Small intestine (tissue), 7 donors: ENCODE results near the gene WSB1. TPM values are rescaled to one million over a fixed set of nuclear protein-coding genes. Genes with fewer than 3 reads are reported as not detected.

Experiments used
- DNase-seq, 2 donors: peaks; one replicate each; pipeline versions ENCODE4 v3.0.0 to v3.0.0-alpha.2; 2013
- FAIRE-seq: peaks from 2 replicates; lab custom pipeline; 2012; peaks lifted over from hg19 to GRCh38; lab: Jason Lieb, UNC
- H3K27ac ChIP-seq, 3 donors: one replicate each; pipeline ENCODE4 v1.5.1; 2013; ENCODE audit warnings: low read length in 2 of 3, mild to moderate bottlenecking in 2 of 3, control low read depth in 1 of 3, inconsistent platforms in 1 of 3, low read depth in 1 of 3, moderate library complexity in 1 of 3
- H3K27me3 ChIP-seq, 3 donors: one replicate each; pipeline ENCODE4 v1.6.1; 2013; ENCODE audit warnings: low read length in 3 of 3, inconsistent platforms in 1 of 3; ENCODE audit not compliant: control insufficient read depth in 3 of 3, insufficient read depth in 3 of 3
- H3K36me3 ChIP-seq, 3 donors: one replicate each; pipeline ENCODE4 v1.6.1; 2013; ENCODE audit warnings: low read length in 3 of 3, inconsistent platforms in 1 of 3, low read depth in 1 of 3, mild to moderate bottlenecking in 1 of 3, moderate library complexity in 1 of 3; ENCODE audit not compliant: control insufficient read depth in 3 of 3, insufficient read depth in 2 of 3
- H3K4me1 ChIP-seq, 3 donors: one replicate each; pipeline ENCODE4 v1.6.1; 2013; ENCODE audit warnings: low read length in 2 of 3, inconsistent platforms in 1 of 3, low read depth in 1 of 3, mild to moderate bottlenecking in 1 of 3, moderate library complexity in 1 of 3; ENCODE audit not compliant: control insufficient read depth in 3 of 3, insufficient read depth in 2 of 3
- H3K4me3 ChIP-seq, 3 donors: one replicate each; pipeline ENCODE4 v1.5.1; 2013; ENCODE audit warnings: low read length in 3 of 3, control low read depth in 1 of 3, inconsistent platforms in 1 of 3, low read depth in 1 of 3, mild to moderate bottlenecking in 1 of 3, moderate library complexity in 1 of 3
- H3K9me3 ChIP-seq, 2 donors: one replicate each; pipeline ENCODE4 v1.6.1; 2013; ENCODE audit warnings: low read depth in 1 of 2, low read length in 1 of 2; ENCODE audit not compliant: control insufficient read depth in 2 of 2, insufficient read depth in 1 of 2
- WGBS, 3 donors: extraction: QIAGEN DNeasy Blood & Tissue Kit; methylation state at CpG; one replicate each; pipeline ENCODE4 v1.1.7; 2013; 5-methylcytosine and 5-hydroxymethylcytosine counted together
- polyA plus RNA-seq, 4 donors: library from polyadenylated mRNA; stranded (reverse) in 3 of 4; unstranded in 1 of 4; fragments of 200-250 nt in 3 of 4; fragments of 120-200 nt in 1 of 4; gene quantifications; one replicate each; pipeline versions ENCODE4 v1.2.1 to v1.2.3, GENCODE V29; 2013
- donor health status: healthy with polysubstance abuse.
- donor health status: control.
- donor health status: control.
- donor health status: Bipolar disorder and iron deficiency.
- donor health status: healthy.

WSB1 gene
- polyA plus RNA-seq, 4 donors, result 28.9 to 176 (median 44.2) TPM

GRCh38 chr17:27354491-27355081 lies 60.7 kb downstream of the WSB1 start:
- peak; percentile 39 to 60 for DNase-seq

GRCh38 chr17:27355419-27355818 lies 61.5 kb downstream of the WSB1 start:
- Histone ChIP-seq H3K27ac (no peak overlapping the region), H3K27me3 (no peaks in the 10 kb centered on the region), H3K4me1 (peaks cover 0 to 11% (median 3%) of the 10 kb centered on the region in 3 donors), H3K9me3 (no peaks in the 10 kb centered on the region), H3K4me3 (no peak overlapping the region), H3K36me3 (no peaks in the 10 kb centered on the region)
- DNase-seq (no peak), FAIRE-seq (no peak)
- 86 to 92% (median 88%) methylated on average over 4 of the region's 4 CpGs for WGBS, 3 donors

More at GRCh38 chr17:27354491-27355081, 60.7 kb downstream of the WSB1 start:
- H3K4me1 ChIP-seq, result peaks cover 0 to 11% (median 3%) of the 10 kb centered on the region in 3 donors
- H3K36me3 ChIP-seq, result no peaks in the 10 kb centered on the region
- H3K27ac ChIP-seq, result no peak overlapping the region
- H3K27me3 ChIP-seq, result no peaks in the 10 kb centered on the region
- H3K4me3 ChIP-seq, result peak overlapping the region in 2 of 3 donors; percentile 47 to 77
- no peaks in the 10 kb centered on the region for H3K9me3 ChIP-seq
- WGBS, 3 donors, result 58 to 73% (median 62%) methylated on average over 8 of the region's 8 CpGs
- FAIRE-seq, result no peak

DNA sequence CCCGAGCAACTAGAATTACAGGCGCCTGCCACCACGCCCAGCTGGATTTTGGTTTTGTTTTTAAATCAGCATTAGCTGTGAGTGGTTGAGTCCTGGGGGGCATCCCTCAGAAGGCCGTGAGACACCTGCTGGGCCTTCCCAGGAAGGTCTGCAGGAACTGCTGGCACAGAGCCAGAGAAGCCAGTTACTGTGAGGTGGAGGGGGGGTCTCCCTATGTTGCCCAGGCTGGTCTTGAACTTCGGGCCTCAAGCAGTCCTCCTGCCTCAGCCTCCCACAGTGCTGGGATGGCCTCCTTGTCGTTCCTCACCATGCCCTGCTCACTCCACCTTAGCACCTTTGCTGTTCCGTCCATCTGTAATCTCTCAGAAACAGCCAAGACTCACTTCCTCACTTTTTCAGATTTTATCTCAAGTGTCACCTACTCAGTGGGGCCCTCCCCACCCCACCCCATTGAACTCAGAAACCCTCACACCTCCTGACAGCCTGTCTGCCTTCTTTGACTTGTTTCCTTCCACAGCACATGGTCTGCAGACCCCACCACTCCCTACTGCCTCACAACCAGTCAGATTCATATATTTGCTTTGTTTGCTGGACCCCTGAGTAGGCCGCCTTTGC lies 62.3 kb downstream of the WSB1 start:
- FAIRE-seq, result no peak
- Histone ChIP-seq H3K36me3 (no peaks in the 10 kb centered on the region), H3K4me1 (peaks cover 0 to 11% (median 3%) of the 10 kb centered on the region in 3 donors), H3K9me3 (no peaks in the 10 kb centered on the region), H3K27ac (no peak overlapping the region), H3K4me3 (no peak overlapping the region), H3K27me3 (no peaks in the 10 kb centered on the region)
- no peak for DNase-seq
- 81 to 84% (median 82%) methylated on average over 7 to 8 of the region's 8 CpGs for WGBS, 3 donors

- Histone ChIP-seq H3K9me3 (no peaks in the 10 kb centered on the region), H3K27ac (no peak overlapping the region), H3K4me1 (peaks cover 0 to 11% (median 3%) of the 10 kb centered on the region in 3 donors), H3K4me3 (no peak overlapping the region), H3K27me3 (no peaks in the 10 kb centered on the region), H3K36me3 (no peaks in the 10 kb centered on the region)
- DNase-seq, result no peak
- FAIRE-seq, result no peak
- WGBS, 3 donors, result 77 to 83% (median 82%) methylated on average over 5 of the region's 5 CpGs
Measured at GRCh38 chr17:27357236-27357635, 63.3 kb downstream of the WSB1 start.

DNA sequence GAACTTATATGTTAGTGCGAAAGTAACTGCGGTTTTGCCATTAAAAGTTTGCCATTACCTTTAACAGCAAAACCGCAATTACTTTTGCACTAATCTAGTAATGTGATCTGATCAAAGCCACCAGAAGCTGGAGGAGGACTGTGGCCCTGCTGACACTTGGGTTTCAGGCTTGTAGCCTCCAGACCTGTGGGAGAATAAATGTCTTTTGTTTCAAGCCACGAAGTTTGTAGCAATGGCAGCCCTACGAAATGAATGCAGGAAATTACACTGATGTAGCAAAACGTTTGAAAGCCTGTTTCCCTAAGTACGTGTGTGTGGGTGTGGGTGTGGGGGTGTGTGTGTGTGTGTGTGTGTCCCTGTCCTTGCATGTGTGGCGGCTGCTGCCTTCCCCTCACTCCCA lies 66.6 kb downstream of the WSB1 start:
- H3K4me3 ChIP-seq, result no peak overlapping the region
- no peaks in the 10 kb centered on the region for H3K27me3 ChIP-seq
- DNase-seq, result no peak
- H3K9me3 ChIP-seq, result no peaks in the 10 kb centered on the region
- no peak for FAIRE-seq
- no peaks in the 10 kb centered on the region for H3K36me3 ChIP-seq
- no peak overlapping the region for H3K27ac ChIP-seq
- WGBS, 3 donors, result 65 to 70% (median 65%) methylated on average over 8 of the region's 8 CpGs
- no peaks in the 10 kb centered on the region for H3K4me1 ChIP-seq

- 68 to 79% (median 72%) methylated on average over 2 of the region's 2 CpGs for WGBS, 3 donors
- DNase-seq (no peak), FAIRE-seq (no peak)
- Histone ChIP-seq H3K9me3 (no peaks in the 10 kb centered on the region), H3K27ac (no peak overlapping the region), H3K4me3 (no peak overlapping the region), H3K36me3 (no peaks in the 10 kb centered on the region), H3K4me1 (no peaks in the 10 kb centered on the region), H3K27me3 (no peaks in the 10 kb centered on the region)
Measured at GRCh38 chr17:27361695-27362094, 67.8 kb downstream of the WSB1 start.

DNA sequence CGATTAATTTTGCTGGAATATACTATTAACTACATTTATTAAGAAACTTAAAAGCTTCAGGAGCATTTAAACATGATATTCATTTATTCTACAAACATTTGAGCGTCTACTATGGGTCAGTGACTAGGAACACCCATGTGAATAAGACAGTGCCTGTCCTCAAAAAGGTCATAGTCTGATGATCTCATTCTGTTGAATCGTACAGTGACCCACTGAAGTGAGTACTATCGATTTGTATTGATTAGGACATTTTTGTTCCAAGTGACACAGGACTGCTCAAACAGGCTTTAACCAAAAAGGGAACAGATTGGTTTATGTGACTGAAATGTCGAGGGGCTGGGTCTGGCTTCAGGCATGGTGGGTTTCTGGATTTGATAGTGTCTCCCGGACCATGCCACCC lies 68.6 kb downstream of the WSB1 start:
- 60 to 74% (median 71%) methylated on average over 6 of the region's 6 CpGs for WGBS, 3 donors

DNA sequence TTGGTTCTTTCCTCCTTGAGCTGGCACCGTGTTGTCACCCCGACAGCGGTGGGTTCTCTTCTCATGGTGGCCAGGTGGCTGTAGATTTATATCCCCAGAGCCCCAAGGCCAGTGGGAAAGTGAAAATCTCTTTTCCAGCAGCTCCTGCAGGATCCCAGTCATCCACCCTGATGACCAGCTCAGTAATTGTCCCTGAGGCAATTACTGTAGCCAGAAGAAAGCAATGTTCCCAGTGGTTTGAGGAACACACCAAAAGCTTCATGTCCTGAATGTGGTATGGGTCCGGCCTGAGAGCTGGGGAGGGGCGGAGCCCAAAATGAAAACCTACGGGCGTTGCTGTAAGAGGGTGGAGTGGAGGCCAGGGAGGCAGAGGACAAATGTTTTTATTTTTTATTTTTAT lies 69.0 kb downstream of the WSB1 start:
- no peak overlapping the region for H3K27ac ChIP-seq
- H3K27me3 ChIP-seq, result no peaks in the 10 kb centered on the region
- no peaks in the 10 kb centered on the region for H3K36me3 ChIP-seq
- no peaks in the 10 kb centered on the region for H3K9me3 ChIP-seq
- 71 to 81% (median 77%) methylated on average over 6 to 7 of the region's 7 CpGs for WGBS, 3 donors
- H3K4me3 ChIP-seq, result no peak overlapping the region
- DNase-seq (no peak), FAIRE-seq (no peak)
- H3K4me1 ChIP-seq, result no peaks in the 10 kb centered on the region

More for the DNA sequence above, 68.6 kb downstream of the WSB1 start:
- DNase-seq (no peak), FAIRE-seq (no peak)
- no peaks in the 10 kb centered on the region for H3K27me3 ChIP-seq
- no peaks in the 10 kb centered on the region for H3K4me1 ChIP-seq
- H3K27ac ChIP-seq, result no peak overlapping the region
- no peaks in the 10 kb centered on the region for H3K36me3 ChIP-seq
- H3K9me3 ChIP-seq, result no peaks in the 10 kb centered on the region
- no peak overlapping the region for H3K4me3 ChIP-seq
